Activated naive CD4-positive, alpha-beta T cell treated with anti-CD3 and anti-CD28 coated beads, Interleukin-2, amount 10 ng/mL, durations not matched to agents 7 days and 5 days (primary cell): ENCODE results near the gene ZNF273.

ENCODE experiments used
- CTCF ChIA-PET: fragments of 350-600 bp; sonication (Branson Sonifier 250); formaldehyde crosslinking; loops from one replicate; lab custom pipeline; 2021; ENCODE audit warnings: antibody characterized with exemption; lab: Charles Lee
- DNase-seq: peaks from one replicate; pipeline ENCODE4 v3.0.0-alpha.2; 2020
- H3K27ac Mint-ChIP-seq: one replicate; pipeline ENCODE4 v1.8.0; 2021; ENCODE audit warnings: mild to moderate bottlenecking, moderate library complexity, mixed read lengths
- H3K27me3 Mint-ChIP-seq: one replicate; pipeline ENCODE4 v1.8.0; 2021; ENCODE audit warnings: mild to moderate bottlenecking, mixed read lengths
- H3K36me3 Mint-ChIP-seq: one replicate; pipeline ENCODE4 v1.8.0; 2021; ENCODE audit warnings: mixed read lengths
- H3K4me1 Mint-ChIP-seq: one replicate; pipeline ENCODE4 v1.8.0; 2021; ENCODE audit warnings: mixed read lengths
- H3K4me3 Mint-ChIP-seq: one replicate; pipeline ENCODE4 v1.8.0; 2021; ENCODE audit warnings: mild to moderate bottlenecking, moderate library complexity, mixed read lengths
- H3K9me3 Mint-ChIP-seq: one replicate; pipeline ENCODE4 v1.8.0; 2021; ENCODE audit warnings: mixed read lengths

Gene ZNF273

DNA sequence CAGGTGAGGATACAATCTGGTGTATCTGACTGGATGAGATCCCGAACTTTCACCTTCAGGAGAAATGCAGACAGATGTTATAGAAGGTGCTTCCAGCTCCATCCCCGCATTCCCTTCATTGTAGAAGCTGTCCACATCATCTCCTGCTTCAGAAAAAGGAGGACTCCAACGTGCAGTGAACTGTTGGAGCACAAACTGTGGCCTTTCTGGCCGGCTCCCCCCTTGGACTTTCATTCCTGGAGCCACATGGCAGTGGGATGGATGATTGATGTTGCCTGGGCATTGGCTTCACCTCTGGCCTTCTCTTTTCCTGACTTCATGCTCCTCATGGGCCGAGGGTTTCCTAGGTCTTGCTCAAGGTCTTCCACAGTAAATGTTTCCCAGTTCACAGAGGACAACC is 29.6 kb upstream of the ZNF273 start:
- DNase-seq, result no peak
- no peak overlapping the region for H3K4me3 Mint-ChIP-seq
- no peak overlapping the region for H3K27ac Mint-ChIP-seq
- H3K4me1 Mint-ChIP-seq, result peaks cover 4% of the 10 kb centered on the region
- peaks cover 3% of the 10 kb centered on the region for H3K36me3 Mint-ChIP-seq
- CTCF ChIA-PET, result no interaction called here
- peaks cover 28% of the 10 kb centered on the region for H3K9me3 Mint-ChIP-seq
- H3K27me3 Mint-ChIP-seq, result peaks cover 12% of the 10 kb centered on the region

DNA sequence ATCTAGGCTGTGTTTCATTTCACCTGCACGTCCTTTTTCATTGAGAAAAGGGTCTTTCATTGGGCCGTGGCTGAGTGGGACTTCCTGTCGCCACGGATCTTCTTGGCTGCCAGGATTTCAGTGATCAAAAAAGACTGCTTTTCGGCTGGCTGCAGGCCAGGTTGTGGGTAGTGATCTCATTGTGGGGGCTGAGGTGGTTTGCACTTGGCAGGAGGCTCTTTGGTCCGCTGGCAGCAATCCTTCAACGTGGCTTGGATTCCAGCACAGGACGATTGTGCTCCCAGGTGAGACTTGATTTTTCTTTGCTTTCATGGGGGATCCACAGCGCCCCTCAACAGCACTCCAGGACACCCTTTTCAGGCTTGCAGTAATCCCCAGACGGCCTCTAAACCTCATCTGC is 29.0 kb upstream of the ZNF273 start:
- Mint-ChIP-seq H3K36me3 (peaks cover 3% of the 10 kb centered on the region), H3K27me3 (peaks cover 12% of the 10 kb centered on the region), H3K27ac (no peak overlapping the region), H3K9me3 (peaks cover 30% of the 10 kb centered on the region), H3K4me3 (no peak overlapping the region), H3K4me1 (peaks cover 4% of the 10 kb centered on the region)
- DNase-seq, result no peak
- CTCF ChIA-PET, result no interaction called here

- Mint-ChIP-seq H3K4me1 (peaks cover 4% of the 10 kb centered on the region), H3K27me3 (peaks cover 12% of the 10 kb centered on the region), H3K36me3 (peaks cover 3% of the 10 kb centered on the region), H3K27ac (no peak overlapping the region), H3K4me3 (no peak overlapping the region), H3K9me3 (peaks cover 30% of the 10 kb centered on the region)
- DNase-seq, result no peak
- CTCF ChIA-PET, result no interaction called here
Measured at GRCh38 chr7:64874562-64875250, 28.4 kb upstream of the ZNF273 start.

- H3K4me1 Mint-ChIP-seq, result peaks cover 4% of the 10 kb centered on the region
- no peak overlapping the region for H3K4me3 Mint-ChIP-seq
- no peak for DNase-seq
- H3K9me3 Mint-ChIP-seq, result peaks cover 34% of the 10 kb centered on the region
- H3K27ac Mint-ChIP-seq, result no peak overlapping the region
- CTCF ChIA-PET, result no interaction called here
- peaks cover 12% of the 10 kb centered on the region for H3K27me3 Mint-ChIP-seq
- H3K36me3 Mint-ChIP-seq, result peaks cover 3% of the 10 kb centered on the region
Measured at GRCh38 chr7:64875258-64875657, 27.8 kb upstream of the ZNF273 start.

GRCh38 chr7:64875658-64876406 is 27.2 kb upstream of the ZNF273 start:
- Mint-ChIP-seq H3K27me3 (peaks cover 15% of the 10 kb centered on the region), H3K36me3 (peaks cover 3% of the 10 kb centered on the region), H3K4me3 (no peak overlapping the region), H3K9me3 (peaks cover 29% of the 10 kb centered on the region), H3K27ac (no peak overlapping the region), H3K4me1 (peaks cover 4% of the 10 kb centered on the region)
- no peak for DNase-seq
- CTCF ChIA-PET, result no interaction called here

- Mint-ChIP-seq H3K4me1 (peaks cover 4% of the 10 kb centered on the region), H3K36me3 (peaks cover 3% of the 10 kb centered on the region), H3K27ac (peak overlapping the region; percentile 11), H3K9me3 (peaks cover 20% of the 10 kb centered on the region), H3K4me3 (peak overlapping the region; percentile 26), H3K27me3 (peaks cover 24% of the 10 kb centered on the region)
- CTCF ChIA-PET, result no interaction called here
- peak; percentile 60 for DNase-seq
Measured at GRCh38 chr7:64876792-64877713, 26.0 kb upstream of the ZNF273 start.

DNA sequence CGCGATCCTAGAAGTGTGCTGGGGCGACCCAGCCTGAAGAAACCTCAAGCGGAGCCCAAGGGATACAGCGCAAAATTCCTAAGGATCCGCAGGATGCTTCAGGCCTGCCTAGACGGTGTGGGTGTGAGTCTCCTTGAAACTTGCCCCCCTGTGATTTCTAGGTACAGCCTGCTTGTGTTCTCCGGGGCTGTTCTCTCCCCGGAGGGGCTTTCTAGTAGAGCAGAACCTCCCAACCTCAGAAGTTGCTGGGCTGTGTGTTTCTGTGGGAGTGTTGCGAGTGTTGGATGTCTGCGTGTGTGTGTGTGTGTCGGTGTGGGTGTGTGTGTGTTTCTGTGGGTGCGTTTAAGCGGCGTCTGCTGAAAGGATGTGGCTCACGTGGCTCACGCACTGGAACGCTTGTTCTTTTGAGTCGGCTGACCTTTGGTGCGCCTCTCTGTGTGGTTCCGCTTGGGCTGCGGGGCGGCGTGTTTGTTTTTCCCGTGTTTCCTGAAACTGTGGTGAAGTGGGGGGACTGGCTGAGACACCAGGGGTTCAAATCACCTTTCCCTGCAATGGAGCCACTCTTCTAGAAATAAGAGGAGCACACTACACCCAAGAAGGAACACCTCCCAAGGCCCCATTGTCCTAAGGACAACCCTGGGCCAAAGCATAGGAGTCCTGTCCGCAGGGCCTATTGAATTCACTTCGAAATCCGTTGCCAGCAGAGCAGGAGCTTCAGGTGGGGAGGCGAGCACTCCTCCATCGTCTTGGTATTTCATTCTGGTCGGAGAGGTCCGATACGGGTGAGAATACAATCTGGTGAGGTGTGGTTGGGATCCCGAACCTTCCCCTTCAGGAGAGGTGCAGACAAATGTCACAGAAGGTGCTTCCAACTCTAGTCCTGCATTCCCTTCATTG is 25.1 kb upstream of the ZNF273 start:
- DNase-seq, result no peak
- peaks cover 30% of the 10 kb centered on the region for H3K27me3 Mint-ChIP-seq
- H3K36me3 Mint-ChIP-seq, result peaks cover 3% of the 10 kb centered on the region
- no peak overlapping the region for H3K4me3 Mint-ChIP-seq
- peaks cover 7% of the 10 kb centered on the region for H3K4me1 Mint-ChIP-seq
- CTCF ChIA-PET, result no interaction called here
- peaks cover 20% of the 10 kb centered on the region for H3K9me3 Mint-ChIP-seq
- H3K27ac Mint-ChIP-seq, result no peak overlapping the region

- DNase-seq, result no peak
- CTCF ChIA-PET, result no interaction called here
- no peak overlapping the region for H3K4me3 Mint-ChIP-seq
- no peak overlapping the region for H3K27ac Mint-ChIP-seq
- H3K4me1 Mint-ChIP-seq, result peaks cover 7% of the 10 kb centered on the region
- peaks cover 18% of the 10 kb centered on the region for H3K9me3 Mint-ChIP-seq
- peaks cover 37% of the 10 kb centered on the region for H3K27me3 Mint-ChIP-seq
- H3K36me3 Mint-ChIP-seq, result peaks cover 3% of the 10 kb centered on the region
Measured at GRCh38 chr7:64878684-64879083, 24.4 kb upstream of the ZNF273 start.

DNA sequence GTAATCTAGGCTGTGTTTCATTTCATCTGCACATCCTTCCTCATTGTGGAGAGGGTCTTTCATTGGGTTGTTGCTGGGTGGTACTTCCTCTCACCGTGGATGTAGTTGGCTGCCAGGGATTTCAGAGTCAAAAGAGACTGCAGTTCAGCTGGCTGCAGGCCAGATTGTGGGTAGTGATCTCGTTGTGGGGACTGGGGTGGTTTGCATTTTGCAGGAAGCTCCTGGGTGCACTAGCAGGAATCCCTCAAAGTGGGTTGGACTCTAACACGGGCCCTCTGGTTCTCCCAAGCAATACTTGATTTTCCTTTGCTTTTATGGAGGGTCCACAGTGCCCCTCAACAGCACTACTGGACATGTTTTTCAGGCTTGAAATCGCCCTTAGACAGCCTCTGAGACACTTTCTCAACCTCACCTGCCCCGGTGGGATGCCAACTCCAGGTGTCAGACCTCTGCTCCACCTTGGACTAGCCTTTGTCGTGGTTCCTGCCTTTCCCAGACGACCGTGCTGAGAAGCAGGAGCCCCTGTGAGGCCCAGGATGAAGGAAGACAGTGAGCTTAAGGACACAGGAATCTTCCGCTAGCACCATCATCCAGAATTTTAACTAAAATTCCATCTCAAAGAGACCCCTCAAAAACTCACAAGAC is 23.9 kb upstream of the ZNF273 start:
- Mint-ChIP-seq H3K4me3 (no peak overlapping the region), H3K36me3 (peaks cover 1% of the 10 kb centered on the region), H3K27ac (no peak overlapping the region), H3K9me3 (peaks cover 15% of the 10 kb centered on the region), H3K27me3 (peaks cover 43% of the 10 kb centered on the region), H3K4me1 (peaks cover 7% of the 10 kb centered on the region)
- CTCF ChIA-PET, result no interaction called here
- DNase-seq, result no peak

GRCh38 chr7:64879800-64880199 is 23.3 kb upstream of the ZNF273 start:
- CTCF ChIA-PET, result no interaction called here
- peaks cover 48% of the 10 kb centered on the region for H3K27me3 Mint-ChIP-seq
- peaks cover 7% of the 10 kb centered on the region for H3K4me1 Mint-ChIP-seq
- no peak for DNase-seq
- peaks cover 20% of the 10 kb centered on the region for H3K9me3 Mint-ChIP-seq
- no peak overlapping the region for H3K4me3 Mint-ChIP-seq
- no peak overlapping the region for H3K27ac Mint-ChIP-seq
- peaks cover 1% of the 10 kb centered on the region for H3K36me3 Mint-ChIP-seq

DNA sequence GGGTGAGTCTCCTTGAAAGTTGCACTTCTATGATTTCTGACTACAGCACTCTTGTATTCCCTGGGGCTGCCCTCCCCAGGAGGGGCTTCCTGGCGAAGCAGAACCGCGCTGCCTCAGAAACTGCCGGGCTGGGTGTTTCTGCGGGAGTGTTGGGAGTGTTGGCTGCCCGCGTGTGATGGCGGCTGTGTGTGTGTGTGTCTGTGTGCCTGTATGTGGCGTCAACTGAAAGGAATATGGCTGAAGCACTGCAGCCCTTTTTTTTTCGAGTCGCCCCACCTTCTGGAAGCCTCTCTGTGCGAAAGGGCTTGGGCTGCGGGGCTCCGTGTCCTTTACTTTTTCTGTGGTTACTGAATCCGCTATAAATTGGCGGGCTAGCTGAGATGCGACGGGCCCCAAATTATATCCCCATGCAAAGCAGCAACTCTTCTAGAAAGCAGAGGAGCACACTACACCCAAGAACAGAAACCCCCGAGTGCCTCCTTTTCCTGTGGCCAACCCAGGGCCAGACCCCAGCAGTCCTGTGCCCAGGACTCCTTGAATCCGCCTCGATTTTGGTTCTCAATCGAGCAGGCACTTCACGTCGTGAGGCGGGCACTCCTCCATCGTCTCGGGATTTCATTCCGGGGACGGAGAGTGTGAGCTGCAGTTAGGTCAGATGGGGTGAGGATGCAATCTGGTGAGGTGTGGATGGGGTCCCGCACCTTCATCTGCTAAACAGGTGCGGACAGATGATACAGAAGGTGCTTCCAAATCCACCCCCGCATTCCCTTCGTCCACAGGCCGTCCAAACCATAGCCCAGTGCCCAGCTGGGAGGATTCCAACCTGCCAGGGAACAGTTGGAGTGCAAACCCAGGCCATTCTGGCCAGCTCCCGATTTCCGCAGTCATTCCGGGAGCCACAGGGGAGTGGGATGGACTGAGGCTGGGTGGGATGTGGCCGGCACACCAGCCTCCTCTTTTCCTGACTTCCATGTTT is 22.5 kb upstream of the ZNF273 start:
- CTCF ChIA-PET, result no interaction called here
- Mint-ChIP-seq H3K4me3 (no peak overlapping the region), H3K4me1 (peaks cover 7% of the 10 kb centered on the region), H3K27ac (no peak overlapping the region), H3K27me3 (peaks cover 52% of the 10 kb centered on the region), H3K9me3 (peaks cover 16% of the 10 kb centered on the region), H3K36me3 (no peaks in the 10 kb centered on the region)
- DNase-seq, result no peak

GRCh38 chr7:64881461-64882287 is 21.4 kb upstream of the ZNF273 start:
- peaks cover 7% of the 10 kb centered on the region for H3K4me1 Mint-ChIP-seq
- DNase-seq, result no peak
- H3K9me3 Mint-ChIP-seq, result peaks cover 16% of the 10 kb centered on the region
- H3K27ac Mint-ChIP-seq, result no peak overlapping the region
- CTCF ChIA-PET, result no interaction called here
- H3K27me3 Mint-ChIP-seq, result peaks cover 60% of the 10 kb centered on the region
- no peak overlapping the region for H3K4me3 Mint-ChIP-seq
- no peaks in the 10 kb centered on the region for H3K36me3 Mint-ChIP-seq
